Stimulated activated CD4-positive, alpha-beta T cell treated with anti-CD3 and anti-CD28 coated beads, Interleukin-15, amount 100 ng/mL, for 1 hour (primary cell): ENCODE results near the gene SCTR.

Experiments used
- DNase-seq, 2 donors: peaks; one replicate each; pipeline ENCODE4 v3.0.0-alpha.2; 2020; ENCODE audit warnings: low read depth in 1 of 2, low spot score in 1 of 2

Gene SCTR

DNA sequence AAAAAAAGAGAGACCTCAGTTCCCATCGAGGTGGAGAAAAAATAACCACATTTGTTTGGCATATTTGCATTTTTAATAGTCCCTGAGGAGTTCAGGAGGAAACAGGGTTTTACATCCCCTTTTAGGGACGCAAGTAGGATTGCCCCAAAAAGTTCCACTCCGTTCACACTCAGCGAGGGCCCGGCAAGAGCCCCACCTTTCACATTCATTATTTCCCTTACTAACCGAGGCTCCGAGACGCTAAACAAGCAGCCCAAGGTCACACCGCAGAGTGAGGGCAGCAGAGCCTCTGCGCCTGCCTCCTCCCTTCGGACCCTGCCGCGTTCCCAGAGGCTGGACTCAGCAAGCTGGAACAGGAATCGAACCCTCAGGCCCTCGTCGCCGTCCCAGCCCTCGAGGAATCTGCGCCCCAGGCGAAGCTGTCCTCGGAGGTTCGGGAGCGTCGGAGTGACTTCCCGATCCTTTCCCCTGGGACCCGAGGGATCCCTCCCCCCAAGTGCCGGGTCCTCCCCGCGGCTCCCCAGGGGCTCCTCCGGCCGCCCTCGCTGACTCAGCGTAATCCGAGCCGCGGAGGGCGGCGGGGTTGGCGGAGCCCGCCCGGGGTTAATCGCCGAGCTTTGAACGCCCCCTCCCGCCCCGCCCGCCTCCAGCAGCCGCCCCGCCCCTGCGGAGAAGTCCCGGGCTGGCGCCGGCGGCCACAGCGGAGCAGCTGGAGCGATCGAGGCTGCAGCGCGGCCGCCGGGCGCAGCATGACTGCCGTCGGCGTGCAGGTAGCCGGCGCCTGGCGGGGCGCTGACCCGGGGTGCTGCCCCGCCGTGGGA lies 92.9 kb downstream of the SCTR start, which contains the start of gene TMEM37:
TMEM37 (plus strand) TSS at position 700 of the 821 bp plus-strand sequence; CDS start at position 750, 50 bp downstream.
- no peak for DNase-seq

DNA sequence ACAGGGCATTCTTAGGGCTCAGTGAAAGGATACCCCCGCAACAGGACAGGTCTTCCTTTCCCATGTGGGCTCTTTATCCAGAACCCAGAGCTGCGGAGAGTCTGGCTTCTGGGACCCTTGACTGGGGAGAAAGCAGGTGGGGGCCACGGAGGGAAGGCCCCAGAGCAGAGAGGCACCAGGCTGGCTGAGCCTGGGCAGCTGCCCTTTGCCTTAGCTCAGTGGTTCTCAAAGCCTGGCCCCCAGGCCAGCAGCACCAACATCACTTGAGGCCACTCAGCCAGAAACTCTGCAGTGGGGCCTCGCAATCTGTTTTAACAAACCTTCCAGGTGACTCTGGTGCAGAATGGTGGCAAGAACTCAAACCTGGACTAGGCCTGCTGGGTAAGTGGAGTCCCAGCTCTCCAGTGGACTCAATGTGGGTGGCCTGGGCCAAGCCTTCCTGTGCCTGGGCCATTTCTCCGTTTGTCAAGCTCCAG lies 94.2 kb downstream of the SCTR start:
- no peak for DNase-seq

DNA sequence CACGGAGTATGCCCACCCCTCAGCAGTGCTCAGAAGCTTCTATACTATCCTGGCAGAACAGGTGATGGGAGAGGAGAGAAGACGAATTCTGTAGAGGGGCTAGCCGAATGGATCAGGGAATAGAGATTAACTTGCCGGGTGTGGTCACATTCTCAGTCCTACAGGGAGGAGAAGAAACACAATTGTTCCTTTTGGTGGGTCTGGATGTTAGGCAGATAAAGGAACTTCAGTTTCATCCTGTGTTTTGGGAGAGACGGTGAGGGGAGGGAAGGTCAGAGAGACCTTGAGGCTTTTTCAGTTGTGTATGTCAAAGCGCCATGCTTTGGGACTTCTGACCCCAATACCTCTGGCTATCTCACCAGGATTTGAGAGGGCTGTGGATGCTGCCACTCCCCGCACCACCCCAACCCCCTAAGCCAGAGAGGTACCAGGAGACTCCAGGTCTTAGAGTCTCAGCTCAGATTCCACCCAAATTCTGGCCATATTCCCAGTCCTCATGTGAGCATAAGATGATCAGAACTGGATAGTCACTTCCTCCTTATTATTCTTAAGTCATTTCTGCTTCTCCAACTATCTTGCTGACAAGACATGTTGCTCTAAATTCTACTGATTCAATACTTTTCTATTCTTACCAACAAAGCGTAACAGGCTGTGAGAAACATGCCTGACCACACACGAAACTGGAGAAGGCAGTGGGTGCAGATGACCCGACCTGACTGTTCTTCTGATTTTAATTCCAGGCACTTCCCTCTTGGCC lies 94.9 kb downstream of the SCTR start:
- DNase-seq = no peak

DNA sequence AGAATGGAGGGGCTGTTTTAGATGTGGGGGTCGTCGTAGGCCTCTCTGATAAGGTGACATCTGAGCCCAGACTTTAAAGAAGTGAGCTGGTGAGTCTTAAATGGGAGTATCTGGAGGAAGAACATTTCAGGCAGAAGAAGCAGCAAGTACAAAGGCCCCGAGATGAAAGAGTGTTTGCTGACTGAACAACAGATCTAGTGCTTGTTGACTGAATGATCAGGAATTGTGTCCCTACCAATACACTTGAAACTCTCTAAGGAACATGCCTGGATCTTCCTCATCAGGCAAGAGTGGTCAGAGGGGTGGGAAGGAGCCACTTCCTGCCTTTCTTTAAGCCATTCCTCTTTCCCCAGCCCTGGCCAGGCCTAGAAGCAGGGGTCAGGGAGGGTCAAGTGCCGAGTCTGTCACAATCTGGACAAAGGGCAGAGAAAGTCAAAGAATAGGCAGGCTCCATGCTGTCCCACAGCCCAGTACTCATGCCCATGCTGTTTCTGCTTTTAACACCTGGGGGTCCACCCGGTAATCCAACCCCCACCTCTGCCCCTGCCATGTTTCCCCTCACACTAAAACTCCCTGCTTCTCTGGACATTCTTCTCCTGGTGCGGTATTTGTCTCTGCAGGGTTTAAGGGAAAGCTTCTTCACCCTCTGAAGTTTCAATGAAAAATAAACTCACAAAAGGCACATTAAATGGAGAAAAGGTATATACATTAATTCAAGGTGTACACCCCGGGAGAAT lies 95.6 kb downstream of the SCTR start:
- no peak for DNase-seq

DNA sequence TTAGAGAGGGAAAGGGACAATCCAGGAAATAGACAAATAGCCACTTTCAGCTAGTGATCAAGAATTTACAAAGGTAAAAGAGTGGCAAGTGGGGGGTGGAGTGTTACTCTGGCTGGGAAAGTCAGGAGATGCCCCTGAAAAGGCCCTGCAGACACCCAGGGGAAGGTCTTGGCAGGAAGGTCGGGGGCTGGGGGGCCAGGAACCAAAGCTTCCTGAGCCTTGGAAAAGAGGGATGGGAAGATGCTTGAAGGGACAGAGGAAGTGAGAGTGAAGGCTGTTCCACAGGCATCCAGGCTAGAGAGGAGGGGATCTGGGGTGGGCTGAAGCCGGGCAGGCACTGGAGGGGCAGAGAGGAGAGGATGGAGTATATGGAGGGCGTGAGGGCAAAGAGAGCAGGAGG lies 96.5 kb downstream of the SCTR start:
- DNase-seq = no peak

DNA sequence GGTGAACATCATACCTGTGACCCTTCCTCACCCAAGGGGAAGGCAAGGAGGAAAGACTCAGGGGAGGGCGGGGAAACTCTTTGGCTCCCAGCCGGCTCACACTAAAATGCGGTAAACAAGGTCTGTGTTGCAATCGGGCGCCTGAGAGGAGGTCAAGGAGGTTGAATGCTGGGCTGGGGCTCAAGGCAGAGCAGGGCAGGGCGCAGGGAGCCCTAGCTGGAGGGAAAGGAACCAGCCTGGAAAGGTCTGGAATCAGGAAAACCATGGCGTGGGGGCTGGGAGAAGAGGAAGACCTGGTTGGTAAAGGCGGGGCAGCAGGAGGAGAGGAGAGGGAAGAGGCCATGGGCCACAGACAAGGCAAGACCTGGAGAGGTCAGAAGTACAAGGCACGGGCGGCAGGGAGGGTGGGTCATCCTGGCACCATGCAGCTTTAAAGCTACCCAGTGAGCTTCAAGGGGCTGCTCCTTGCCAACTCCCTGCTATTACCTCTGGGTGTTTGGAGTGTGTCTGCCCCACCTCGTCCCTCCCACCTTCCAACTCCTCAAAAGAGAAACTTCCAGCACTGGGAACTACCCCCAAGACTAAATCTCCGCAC lies 97.4 kb downstream of the SCTR start:
- no peak for DNase-seq

DNA sequence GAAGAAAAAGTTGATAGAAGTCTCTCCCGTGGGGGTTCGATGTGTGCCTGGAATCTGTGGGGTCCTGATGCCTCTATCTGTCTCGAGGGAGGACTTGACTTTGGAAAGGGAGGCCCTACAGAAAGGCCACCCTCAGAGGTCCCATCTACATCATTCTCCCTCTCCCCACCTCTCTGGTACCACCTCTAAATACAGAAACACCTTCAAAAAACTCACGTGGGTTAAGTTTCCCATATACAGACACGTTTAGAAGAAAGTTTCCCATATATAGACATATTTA lies 97.9 kb downstream of the SCTR start:
- DNase-seq = no peak

DNA sequence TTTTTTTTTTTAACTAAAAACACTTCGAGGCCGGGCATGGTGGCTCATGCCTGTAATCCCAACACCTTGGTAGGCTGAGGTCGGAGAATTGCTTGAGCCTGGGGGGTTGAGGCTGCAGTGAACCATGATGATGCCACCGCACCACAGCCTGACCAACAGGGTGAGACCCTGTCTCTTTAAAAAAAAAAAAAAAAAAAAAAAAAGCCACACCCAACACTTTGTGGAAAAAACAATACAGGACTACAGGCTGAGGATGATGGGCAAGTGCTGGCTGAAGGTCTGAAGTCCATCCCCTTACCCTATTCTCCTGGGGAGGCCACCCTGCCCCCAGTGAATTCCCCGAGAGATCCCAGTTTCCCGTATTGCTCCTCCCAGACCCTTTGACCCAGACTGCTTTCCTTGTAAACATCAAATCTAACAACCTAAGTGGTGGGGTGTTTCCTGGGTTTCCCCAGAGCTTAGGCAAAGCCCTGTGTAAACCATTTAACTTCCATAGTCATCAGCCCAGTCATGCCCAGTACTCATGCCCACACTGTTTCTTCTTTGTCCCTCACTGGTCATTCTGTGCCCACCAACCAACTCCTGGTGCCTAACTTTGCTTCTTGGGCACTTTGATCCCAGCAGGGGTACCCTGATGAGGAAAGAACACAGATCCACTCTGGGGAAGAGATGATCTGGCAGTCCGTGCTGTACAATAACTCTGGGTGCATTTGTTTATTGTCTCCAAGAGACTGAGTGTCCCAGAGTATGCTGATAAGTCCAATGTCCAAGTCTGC lies 98.5 kb downstream of the SCTR start:
- no peak for DNase-seq

DNA sequence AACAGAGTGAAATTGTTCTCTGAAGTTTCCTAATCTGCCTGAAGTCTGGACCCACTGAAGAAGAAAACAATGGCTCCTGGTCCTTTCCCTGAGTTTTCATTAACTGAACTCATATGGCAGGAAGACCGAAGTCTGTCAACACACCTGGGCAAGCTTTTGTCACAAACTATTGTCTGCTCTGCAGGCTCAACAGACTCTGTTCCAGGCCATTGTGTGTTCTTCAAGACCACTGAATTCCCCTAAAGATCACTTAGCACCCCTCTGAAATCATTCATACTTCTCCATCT lies 99.2 kb downstream of the SCTR start:
- DNase-seq = no peak

DNA sequence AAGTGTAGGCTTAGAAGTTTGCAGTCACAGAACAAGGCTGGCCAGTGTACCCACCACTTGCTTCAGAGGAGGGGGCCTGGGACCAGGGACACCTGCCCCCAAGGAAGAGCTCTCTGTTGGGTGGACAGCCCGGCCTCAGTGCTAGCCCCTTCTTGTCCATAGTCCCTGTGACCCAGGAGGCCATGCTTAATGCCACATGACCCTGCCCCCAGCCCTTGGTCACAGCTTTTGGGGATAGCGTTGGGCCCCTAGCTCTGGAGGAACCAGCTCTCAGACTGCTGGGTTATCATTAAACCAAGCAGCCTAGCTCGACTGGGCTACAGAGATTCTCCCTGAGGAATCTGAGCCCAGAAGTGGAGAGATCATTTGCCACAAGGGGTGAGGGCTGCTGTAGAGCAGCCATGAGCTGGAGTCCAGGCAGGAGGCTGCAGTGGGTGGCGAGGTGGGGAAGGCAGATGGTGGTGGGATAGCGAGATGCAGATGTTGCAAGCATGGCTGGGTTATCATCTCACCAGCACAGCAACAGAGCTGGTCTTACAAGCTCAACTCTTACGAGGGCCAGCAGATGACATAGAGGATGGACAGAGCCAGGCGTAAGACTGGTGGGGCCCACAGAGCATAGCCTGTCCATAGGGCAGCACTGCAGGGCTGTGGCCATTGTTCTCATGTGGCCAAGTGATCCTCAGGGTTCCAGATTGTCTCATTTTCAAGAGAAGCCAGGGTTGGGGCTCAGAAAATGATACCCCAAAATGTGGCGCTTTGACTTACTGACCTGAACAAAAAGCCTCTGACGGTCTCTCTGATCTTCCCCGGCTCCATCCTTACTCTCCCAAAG lies 99.8 kb downstream of the SCTR start:
- no peak for DNase-seq

DNA sequence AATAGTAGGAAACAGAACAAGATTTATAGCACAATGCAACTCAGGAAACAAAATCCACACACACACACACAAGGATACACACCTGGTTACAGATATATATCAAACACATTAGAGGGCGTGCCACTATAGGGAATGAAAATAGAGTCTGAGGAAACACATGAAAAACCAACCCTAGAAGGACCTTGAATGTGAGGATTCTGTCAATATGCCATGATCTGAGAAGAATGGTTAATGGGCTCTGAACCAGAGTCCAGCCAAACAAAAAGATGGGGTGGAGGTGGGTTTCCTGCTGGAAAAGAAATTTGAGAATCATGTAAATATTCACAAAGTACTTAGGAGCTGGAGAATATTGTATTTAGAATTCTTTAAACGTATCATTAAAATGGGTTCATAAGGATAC lies 100.5 kb downstream of the SCTR start:
- no peak for DNase-seq

DNA sequence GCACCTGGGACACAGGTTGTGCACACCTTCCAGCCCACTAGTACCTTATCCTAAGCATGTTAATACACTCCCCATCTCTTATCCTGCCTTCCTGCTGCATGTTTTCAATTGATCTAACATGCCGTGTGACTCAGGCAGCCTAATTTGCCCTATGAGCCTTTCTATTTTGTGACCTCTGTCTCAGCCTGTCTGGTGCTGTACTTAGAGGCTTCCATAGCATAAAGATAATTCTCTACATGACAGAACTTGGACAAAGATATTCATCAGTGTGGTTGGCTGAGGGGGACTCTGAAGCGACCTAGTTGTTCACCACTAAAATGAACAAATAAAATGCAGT lies 101.2 kb downstream of the SCTR start:
- no peak for DNase-seq

DNA sequence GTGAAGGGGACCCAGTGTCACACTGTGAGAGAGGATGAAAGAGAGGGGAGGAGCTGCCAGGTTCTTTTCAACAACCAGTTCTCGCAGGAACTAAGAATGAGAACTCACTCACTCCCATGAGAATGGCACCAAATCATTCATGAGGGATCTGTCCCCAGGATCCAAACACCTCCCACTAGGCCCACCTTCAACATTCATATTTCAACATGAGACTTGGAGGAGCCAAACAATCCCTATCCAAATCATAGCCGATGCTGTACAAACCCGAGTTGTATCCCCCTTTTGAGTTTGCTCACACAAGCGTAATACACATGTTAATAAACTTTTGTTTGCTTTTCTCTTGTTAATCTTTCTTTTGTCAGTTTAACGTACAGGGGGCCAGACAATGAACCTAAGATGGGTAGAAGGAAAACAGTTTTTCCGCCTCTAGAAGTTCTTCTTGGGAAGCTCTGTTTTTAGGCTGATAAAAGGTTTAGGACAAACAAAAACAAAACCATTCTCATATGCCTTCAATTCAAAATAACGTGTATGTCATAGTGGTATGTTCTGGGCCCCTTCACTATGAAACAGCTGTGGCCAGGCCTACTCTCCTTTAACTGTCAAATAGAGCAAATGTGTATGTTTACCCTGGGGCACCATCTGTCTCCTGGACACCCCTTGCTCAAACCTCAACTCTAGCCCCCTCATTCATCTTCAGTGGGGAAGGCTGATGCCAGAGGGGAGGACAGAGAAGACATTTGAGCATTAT lies 101.7 kb downstream of the SCTR start:
- no peak for DNase-seq

DNA sequence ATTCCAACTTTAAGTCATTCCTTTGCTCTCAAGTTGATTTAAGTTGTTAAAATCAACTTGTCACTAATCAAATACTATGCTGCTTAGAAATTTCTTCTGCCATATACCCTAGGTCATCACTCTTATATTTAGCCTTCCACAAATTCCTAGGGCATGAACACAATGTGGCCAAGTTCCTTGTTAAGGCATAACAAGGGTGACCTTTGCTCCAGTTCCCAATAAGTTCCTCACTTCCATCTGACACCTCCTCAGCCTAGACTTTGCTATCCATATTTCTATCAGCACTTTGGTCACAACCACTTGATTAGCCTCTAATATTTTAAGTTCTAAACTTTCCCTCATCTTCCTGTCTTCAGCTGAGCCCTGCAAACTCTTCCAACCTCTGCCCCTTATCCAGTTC lies 102.5 kb downstream of the SCTR start:
- no peak for DNase-seq

DNA sequence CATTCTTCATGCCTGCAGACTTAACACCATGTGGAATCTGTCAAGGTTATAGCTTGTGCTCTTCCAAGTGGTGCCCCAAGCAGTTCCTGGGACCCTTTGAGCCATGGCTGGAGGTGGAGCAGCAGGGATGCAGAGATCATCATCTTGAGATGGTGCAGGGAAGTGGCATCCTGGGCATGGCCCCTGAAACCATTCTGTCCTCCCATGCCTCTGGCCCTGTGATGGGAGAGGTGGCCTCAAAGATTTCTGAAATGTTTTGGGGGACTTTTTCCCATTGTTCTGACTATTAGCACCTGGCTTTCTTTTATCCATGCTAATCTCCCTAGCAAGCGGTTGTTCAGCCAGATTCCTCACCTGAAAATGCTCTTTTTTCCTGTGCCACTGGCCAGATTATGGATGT lies 103.0 kb downstream of the SCTR start:
- DNase-seq = no peak

DNA sequence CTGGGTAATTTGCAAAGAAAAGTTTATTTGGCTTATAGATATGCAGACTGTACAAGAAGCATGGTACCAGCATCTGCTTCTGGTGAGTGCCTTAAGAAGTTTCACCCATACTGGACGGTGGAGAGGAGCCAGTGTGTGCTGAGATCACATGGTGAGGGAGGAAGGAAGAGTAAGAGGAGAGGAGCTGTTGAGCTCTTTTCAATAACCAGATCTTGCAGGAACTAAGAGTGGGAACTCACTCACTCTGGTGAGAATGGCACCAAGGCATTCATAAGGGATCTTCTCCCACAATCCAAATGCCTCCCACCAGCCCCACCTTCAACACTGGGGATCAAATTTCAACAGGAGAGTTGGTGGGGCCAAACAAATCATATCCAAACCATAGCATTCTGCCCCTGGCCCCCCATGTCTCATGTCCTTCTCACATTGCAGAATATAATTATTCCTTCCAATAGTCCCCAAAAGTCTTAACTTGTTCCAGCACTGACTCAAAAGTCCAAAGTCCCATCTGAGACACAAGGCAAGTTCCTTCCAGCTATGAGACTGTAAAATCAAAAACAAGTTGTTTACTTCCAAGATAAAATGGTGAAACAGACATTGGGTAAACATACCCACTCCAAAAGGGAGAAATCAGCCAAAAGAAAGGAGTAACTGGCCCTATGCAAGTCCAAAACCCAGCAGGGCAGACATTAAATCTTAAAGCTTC lies 104.3 kb downstream of the SCTR start:
- DNase-seq = no peak

DNA sequence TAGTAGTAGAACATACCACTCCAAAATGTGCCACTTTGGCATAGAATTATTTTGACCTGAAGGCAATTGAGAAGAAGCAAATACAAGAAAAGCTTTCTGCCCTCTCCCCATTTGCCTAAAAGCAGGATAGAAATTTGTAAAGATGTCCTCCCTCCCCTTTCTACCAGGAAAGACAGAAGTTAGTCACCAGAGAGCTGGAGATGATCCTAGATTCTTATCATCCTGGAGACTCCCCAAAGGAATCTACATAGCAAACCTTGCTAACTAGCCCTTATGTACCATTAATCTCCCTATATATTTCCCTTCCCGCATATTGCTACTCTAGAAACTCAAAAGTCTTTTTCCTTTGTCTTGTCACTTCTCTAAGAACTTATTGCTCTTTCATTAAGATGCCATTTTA lies 105.2 kb downstream of the SCTR start:
- DNase-seq = no peak

DNA sequence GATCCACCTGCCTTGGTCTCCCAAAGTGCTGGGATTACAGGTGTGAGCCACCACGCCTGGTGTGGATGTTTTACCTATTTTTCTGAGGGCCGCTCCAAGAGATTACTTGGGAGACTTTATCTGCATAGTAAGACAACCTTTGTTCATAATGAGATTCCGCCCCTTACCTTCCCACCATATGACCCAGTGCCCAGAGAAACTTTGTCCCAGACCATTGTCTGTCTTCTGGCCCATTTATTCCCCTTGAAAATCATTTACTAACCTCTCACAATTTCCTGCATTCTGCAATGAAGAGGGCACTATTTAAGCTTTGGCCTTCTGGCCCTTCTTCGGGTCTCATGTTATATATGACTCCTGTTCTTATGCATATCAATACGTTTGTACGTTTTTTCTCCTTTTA lies 106.4 kb downstream of the SCTR start:
- DNase-seq = no peak
